Gastroesophageal sphincter (tissue), 3 donors: ENCODE data around the gene GATA6.

Experiments
- POLR2A ChIP-seq, 2 donors: fragments of 450-650 bp; IDR thresholded peaks; one replicate each; pipeline ENCODE4 v1.6.1; 2017; ENCODE audit warnings: antibody characterized with exemption in 2 of 2, mild to moderate bottlenecking in 2 of 2, moderate library complexity in 1 of 2
- POLR2AphosphoS5 ChIP-seq: sonication (generic); formaldehyde crosslinking; IDR thresholded peaks from one replicate; pipeline ENCODE4 v1.6.1; 2017; ENCODE audit warnings: antibody characterized with exemption
- TF ChIP-seq, protein P1 (sequence below), 4 experiments: fragments of 200-600 bp in 2 of 4; fragments of 450-650 bp in 2 of 4; sonication (generic) in 1 of 4; IDR thresholded peaks; one replicate each; pipeline ENCODE4 v1.5.1; 2017 to 2019; ENCODE audit warnings: antibody characterized with exemption in 4 of 4, mild to moderate bottlenecking in 2 of 4, moderate library complexity in 2 of 4

GRCh38 chr18:22250026-22250425 lies 80.6 kb downstream of the GATA6 start:
- TF ChIP-seq, protein P1, sequence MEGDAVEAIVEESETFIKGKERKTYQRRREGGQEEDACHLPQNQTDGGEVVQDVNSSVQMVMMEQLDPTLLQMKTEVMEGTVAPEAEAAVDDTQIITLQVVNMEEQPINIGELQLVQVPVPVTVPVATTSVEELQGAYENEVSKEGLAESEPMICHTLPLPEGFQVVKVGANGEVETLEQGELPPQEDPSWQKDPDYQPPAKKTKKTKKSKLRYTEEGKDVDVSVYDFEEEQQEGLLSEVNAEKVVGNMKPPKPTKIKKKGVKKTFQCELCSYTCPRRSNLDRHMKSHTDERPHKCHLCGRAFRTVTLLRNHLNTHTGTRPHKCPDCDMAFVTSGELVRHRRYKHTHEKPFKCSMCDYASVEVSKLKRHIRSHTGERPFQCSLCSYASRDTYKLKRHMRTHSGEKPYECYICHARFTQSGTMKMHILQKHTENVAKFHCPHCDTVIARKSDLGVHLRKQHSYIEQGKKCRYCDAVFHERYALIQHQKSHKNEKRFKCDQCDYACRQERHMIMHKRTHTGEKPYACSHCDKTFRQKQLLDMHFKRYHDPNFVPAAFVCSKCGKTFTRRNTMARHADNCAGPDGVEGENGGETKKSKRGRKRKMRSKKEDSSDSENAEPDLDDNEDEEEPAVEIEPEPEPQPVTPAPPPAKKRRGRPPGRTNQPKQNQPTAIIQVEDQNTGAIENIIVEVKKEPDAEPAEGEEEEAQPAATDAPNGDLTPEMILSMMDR (IDR thresholded peaks at IDR 0.05): no peak
- TF ChIP-seq POLR2A (IDR thresholded peaks at IDR 0.05): no peak
- TF ChIP-seq POLR2AphosphoS5: no peak
